Heart left ventricle (tissue), 16 donors: ENCODE results near the gene RUVBL2. TPM values are rescaled to one million over a fixed set of nuclear protein-coding genes. Genes with fewer than 3 reads are reported as not detected.

Experiments used
- ATAC-seq, 4 donors: fragments of 200-7000 bp; cut with Tn5 transposase; one replicate each; pipeline ENCODE4 v1.9.1; 2020 to 2022; ENCODE audit warnings: moderate library complexity in 4 of 4, mild to moderate bottlenecking in 3 of 4, moderate number of reproducible peaks in 1 of 4
- DNase-seq, 5 donors: peaks; one replicate each; pipeline ENCODE4 v3.0.0-alpha.2; 2020
- H3K27ac ChIP-seq, 12 donors: fragments of 200-600 bp; sonication (generic) in 4 of 12; one replicate each; pipeline versions ENCODE4 v1.5.0 to v1.8.0; 2016 to 2022; ENCODE audit warnings: mild to moderate bottlenecking in 2 of 12
- H3K27me3 ChIP-seq, 9 donors: fragments of 200-600 bp; sonication (generic) in 2 of 9; one replicate each; pipeline versions ENCODE4 v1.5.1 to v1.8.0; 2016 to 2022; ENCODE audit warnings: mild to moderate bottlenecking in 3 of 9
- H3K36me3 ChIP-seq, 9 donors: fragments of 200-600 bp; sonication (generic) in 2 of 9; one replicate each; pipeline versions ENCODE4 v1.5.0 to v1.8.0; 2018 to 2022; ENCODE audit warnings: mild to moderate bottlenecking in 2 of 9
- H3K4me1 ChIP-seq, 12 donors: fragments of 200-600 bp; sonication (generic) in 4 of 12; one replicate each; pipeline versions ENCODE4 v1.5.0 to v1.8.0; 2016 to 2022; ENCODE audit warnings: mild to moderate bottlenecking in 3 of 12
- H3K4me3 ChIP-seq, 12 donors: fragments of 200-600 bp; sonication (generic) in 4 of 12; one replicate each; pipeline versions ENCODE4 v1.5.0 to v1.8.0; 2017 to 2022; ENCODE audit warnings: mild to moderate bottlenecking in 9 of 12, moderate library complexity in 4 of 12
- H3K9me3 ChIP-seq, 12 donors: fragments of 200-600 bp; sonication (generic) in 4 of 12; one replicate each; pipeline versions ENCODE4 v1.5.0 to v1.8.0; 2016 to 2022; ENCODE audit warnings: mild to moderate bottlenecking in 1 of 12
- CTCF ChIP-seq, 12 donors: fragments of 200-600 bp; sonication (generic) in 4 of 12; IDR thresholded peaks; one replicate each; pipeline versions ENCODE4 v1.5.0 to v1.8.0; 2018 to 2022; ENCODE audit warnings: antibody characterized with exemption in 12 of 12, mild to moderate bottlenecking in 5 of 12
- POLR2A ChIP-seq, 2 donors: fragments of 450-650 bp; IDR thresholded peaks; one replicate each; pipeline ENCODE4 v1.6.1; 2017; ENCODE audit warnings: antibody characterized with exemption in 2 of 2, mild to moderate bottlenecking in 2 of 2, moderate library complexity in 2 of 2
- WGBS, 4 donors: extraction: QIAGEN DNeasy Blood & Tissue Kit in 2 of 4; methylation state at CpG; one replicate each; pipeline versions ENCODE4 v1.1.5 to v1.1.7; 2013 to 2018; 5-methylcytosine and 5-hydroxymethylcytosine counted together
- intact Hi-C, 10 donors: fragments of 100-400 bp; cut with DNase I; formaldehyde crosslinking; loops; one replicate each; pipeline versions ENCODE4 v1.11.1 to v1.14.2; 2022
- long read RNA-seq, 3 donors: library from polyadenylated mRNA; unstranded; transcript quantifications; one replicate each; pipeline ENCODE4 v2.0.0, GENCODE V29; 2020 to 2021
- polyA plus RNA-seq, 2 donors: library from polyadenylated mRNA; stranded (reverse); fragments of 200-250 nt; gene quantifications; one replicate each; pipeline ENCODE4 v1.2.3, GENCODE V29; 2013
- total RNA-seq, 9 donors: library from RNA; depleted of rRNA in 2 of 9; stranded (reverse); fragments of >200 nt in 2 of 9; fragmentation: NEBNext Ultra II Directional in 3 of 9; extraction: Animal tissue kit (Norgen Biotek cat#: 25700) in 3 of 9; gene quantifications; one replicate each; pipeline versions ENCODE4 v1.1.0 to v1.2.4, GENCODE V29; 2016 to 2023
- donor health status: ischemic (EF 13 %, LVEDD 7.1; RV severe dilation, severe dysfunction).
- donor health status: healthy with polysubstance abuse.
- donor health status: DM: no; HTN: yes; CAD: no.
- donor health status: DM: no; HTN: no; CAD: no.
- donor health status: ischemic (EF 25% LVEDD 6.9; RV normal size, moderate dysfunction).
- donor health status: ischemic (EF 25% LVEDD 5.7; RV mildly dilated, moderate dysfunction).
- donor health status: healthy.
- donor health status: DM: yes; HTN: yes; CAD: no.
- donor health status: ischemic (EF 35%, LVEDD 5.7; RV mildly dilated, moderate dysfunction).
- donor health status: nonischemic (EF 11% LVEDD 7.7; RV severe dilation, severe dysfunction).
- donor health status: DM: yes; HTN: yes; CAD: no.
- donor health status: PGD.
- donor health status: ischemic (EF 29% LVEDD 5.4; RV normal size, mild dysfunction).
- donor health status: nonischemic (EF 23%, LVEDD 6.1; RV moderate dilation, normal function).

RUVBL2 gene
- 10 to 100 TPM; 41.4 to 93.9 (median 50.9) TPM for total RNA-seq
- 100 to 1,000 TPM in 1 of 2 donors, 10 to 100 TPM in 1; 68.0 to 109 TPM for polyA plus RNA-seq
- long read RNA-seq, donor 1, transcript RUVBL2-206 (15 exons, 2,009 nt) = major isoform, 31 of 60 reads
- long read RNA-seq, donor 1, partial matches to known transcripts = 18 of 60 reads
- long read RNA-seq, donor 1, other reads (novel, unspliced or antisense) = 11 of 60 reads
- long read RNA-seq, donor 2, transcript RUVBL2-206 (15 exons, 2,009 nt) = major isoform, 237 of 299 reads
- long read RNA-seq, donor 2, partial matches to known transcripts = 18 of 299 reads
- long read RNA-seq, donor 2, other reads (novel, unspliced or antisense) = 44 of 299 reads
- long read RNA-seq, donor 3, transcript RUVBL2-206 (15 exons, 2,009 nt) = major isoform, 46 of 73 reads
- long read RNA-seq, donor 3, partial matches to known transcripts = 21 of 73 reads
- long read RNA-seq, donor 3, other reads (novel, unspliced or antisense) = 6 of 73 reads

DNA sequence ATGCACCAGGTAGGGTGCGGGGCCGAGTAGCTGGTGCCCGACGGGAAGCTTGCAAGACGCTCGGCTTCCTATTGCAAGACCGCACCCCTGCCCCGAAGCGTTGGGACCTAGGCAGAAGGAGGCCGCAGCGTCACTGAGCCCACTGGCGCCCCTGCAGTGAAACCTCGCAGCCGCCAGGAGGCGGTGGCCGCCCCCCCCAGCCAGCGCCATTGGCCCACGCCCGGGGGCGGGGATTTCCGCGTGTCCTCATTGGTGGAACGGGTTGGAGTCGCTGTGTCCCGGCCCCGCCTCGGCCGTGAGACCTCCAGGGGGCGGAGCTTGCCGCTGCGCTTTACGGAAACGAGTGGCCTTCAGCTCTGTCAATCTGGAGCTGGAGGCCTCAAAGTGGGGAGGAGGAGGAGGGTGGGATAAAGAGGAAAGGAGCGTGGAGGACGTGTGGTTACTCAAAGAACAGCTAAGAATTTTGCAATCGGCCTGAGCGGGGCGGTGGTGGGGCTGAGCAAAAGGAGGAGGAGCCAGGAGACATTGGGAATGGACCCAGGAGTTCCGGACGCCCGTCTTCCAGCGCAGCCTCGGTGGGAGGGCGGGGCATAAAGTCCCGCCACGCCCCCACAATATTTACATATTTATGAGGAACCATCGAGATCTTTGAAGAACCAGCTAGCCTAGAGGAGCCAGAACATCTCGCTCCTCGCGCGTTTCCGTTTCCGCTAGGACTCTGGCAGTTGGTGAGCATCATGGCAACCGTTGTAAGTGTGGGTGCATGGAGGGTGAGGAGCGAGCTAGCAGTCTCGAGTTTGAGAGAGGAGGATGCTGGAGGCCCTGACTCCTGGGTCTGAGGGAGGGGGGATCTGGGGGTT is at the start of gene RUVBL2, which contains the start of gene GYS1:
RUVBL2 (plus strand) TSS at position 713 of the 860 bp plus-strand sequence; CDS start at position 738, 25 bp downstream.
GYS1 (minus strand) TSS at position 135 of the 860 bp plus-strand sequence. CDS start 197 bp downstream, outside the sequence.
- TF ChIP-seq CTCF (IDR thresholded peaks at IDR 0.05) = peak; percentile 92 to 100 (median 98)
- TF ChIP-seq POLR2A (IDR thresholded peaks at IDR 0.05) = peak; percentile 77 to 98
- peak within 1 kb of the TSS; percentile 86 to 99 (median 96) for H3K27ac ChIP-seq
- DNase-seq (peak; percentile 99 to 100 (median 100)), ATAC-seq (peak; percentile 91 to 94 (median 94))
- H3K4me1 ChIP-seq = peaks cover 6 to 51% (median 35%) of the 10 kb centered on the region in 12 donors
- no peaks in the 10 kb centered on the region for H3K27me3 ChIP-seq
- intact Hi-C loops = loop anchor here in 4 of 10 donors (5.0 to 10.0 kb wide), 4 partner anchors 154 to 221 kb away; no protein-coding TSS in a partner anchor
- no peaks in the 10 kb centered on the region for H3K9me3 ChIP-seq
- WGBS, 4 donors = 0% methylated on average over 35 to 56 of the region's 56 CpGs
- H3K4me3 ChIP-seq = peak within 1 kb of the TSS; percentile 56 to 99 (median 82)
- H3K36me3 ChIP-seq = peaks cover 0 to 19% (median 9%) of the 10 kb centered on the region in 9 donors

GRCh38 chr19:48945415-48945814 is 48.3 kb upstream of the RUVBL2 start:
- H3K27ac ChIP-seq = no peak overlapping the region
- TF ChIP-seq POLR2A (IDR thresholded peaks at IDR 0.05) (no peak), CTCF (IDR thresholded peaks at IDR 0.05) (no peak)
- WGBS, 4 donors = 91 to 92% (median 91%) methylated on average over 5 of the region's 5 CpGs
- no peaks in the 10 kb centered on the region for H3K36me3 ChIP-seq
- peaks cover 0 to 10% (median 6%) of the 10 kb centered on the region in 12 donors for H3K9me3 ChIP-seq
- H3K27me3 ChIP-seq = no peaks in the 10 kb centered on the region
- H3K4me1 ChIP-seq = no peaks in the 10 kb centered on the region
- no peak for DNase-seq
- H3K4me3 ChIP-seq = no peak overlapping the region
- no peak for ATAC-seq
- intact Hi-C loops = no loop called here

DNA sequence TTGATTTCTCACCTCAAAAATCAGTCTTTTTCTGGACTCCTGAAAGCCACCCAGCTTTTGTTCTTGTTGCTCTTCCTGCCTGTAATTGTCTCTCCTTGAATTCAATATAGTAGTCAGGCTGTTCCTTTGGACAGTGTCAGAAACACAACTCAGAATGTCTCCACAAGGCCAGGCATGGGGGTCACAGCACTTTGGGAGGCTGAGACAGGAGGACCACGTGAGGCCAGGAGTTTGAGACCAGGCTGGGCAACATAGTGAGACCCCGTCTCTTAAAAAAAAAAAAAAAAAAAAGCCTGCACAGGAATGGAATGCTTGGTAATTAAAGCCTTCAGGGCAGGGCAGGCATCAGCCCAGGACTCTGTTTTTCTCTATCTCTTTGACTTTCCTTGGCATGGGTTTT is 47.9 kb upstream of the RUVBL2 start:
- 80 to 91% (median 87%) methylated on average over 2 of the region's 2 CpGs for WGBS, 4 donors
- H3K9me3 ChIP-seq = peaks cover 0 to 9% (median 2%) of the 10 kb centered on the region in 12 donors
- no peak for ATAC-seq

More for the DNA sequence above, 47.9 kb upstream of the RUVBL2 start:
- no peak overlapping the region for H3K27ac ChIP-seq
- no peak overlapping the region for H3K4me3 ChIP-seq
- intact Hi-C loops = no loop called here
- no peaks in the 10 kb centered on the region for H3K36me3 ChIP-seq
- H3K4me1 ChIP-seq = no peaks in the 10 kb centered on the region
- no peak for TF ChIP-seq CTCF (IDR thresholded peaks at IDR 0.05)
- TF ChIP-seq POLR2A (IDR thresholded peaks at IDR 0.05) = no peak
- H3K27me3 ChIP-seq = no peaks in the 10 kb centered on the region
- DNase-seq = no peak
